ENCODE measurements around the gene THOP1. TPM values are rescaled to one million over a fixed set of nuclear protein-coding genes. Genes with fewer than 3 reads are reported as not detected.

The THOP1 gene
- total RNA-seq, 1 experiment from 2014 or later = 114 TPM

GRCh38 chr19:2756921-2757881, 28.1 kb upstream of the THOP1 start:
- Histone ChIP-seq H3K36me3 (peaks cover 37% of the 10 kb centered on the region), H3K27me3 (no peaks in the 10 kb centered on the region), H3K27ac (no peak overlapping the region), H3K4me3 (no peak overlapping the region), H3K9me3 (replicated peaks) (no peaks in the 10 kb centered on the region), H3K4me1 (no peaks in the 10 kb centered on the region)
- DNase-seq = no peak

GRCh38 chr19:2758601-2759313, 26.5 kb upstream of the THOP1 start:
- Histone ChIP-seq H3K4me1 (no peaks in the 10 kb centered on the region), H3K4me3 (no peak overlapping the region), H3K27ac (no peak overlapping the region), H3K9me3 (replicated peaks) (no peaks in the 10 kb centered on the region), H3K27me3 (no peaks in the 10 kb centered on the region), H3K36me3 (peaks cover 45% of the 10 kb centered on the region)
- DNase-seq = no peak

- H3K36me3 ChIP-seq = peaks cover 48% of the 10 kb centered on the region
- no peak for DNase-seq
- H3K4me1 ChIP-seq = no peaks in the 10 kb centered on the region
- no peak overlapping the region for H3K4me3 ChIP-seq
- H3K27me3 ChIP-seq = no peaks in the 10 kb centered on the region
- no peaks in the 10 kb centered on the region for H3K9me3 ChIP-seq (replicated peaks)
- H3K27ac ChIP-seq = no peak overlapping the region
These were observed 25.9 kb upstream of the THOP1 start for GRCh38 chr19:2759362-2759761.

- Histone ChIP-seq H3K4me1 (no peaks in the 10 kb centered on the region), H3K36me3 (peaks cover 50% of the 10 kb centered on the region), H3K9me3 (replicated peaks) (no peaks in the 10 kb centered on the region), H3K27me3 (no peaks in the 10 kb centered on the region), H3K27ac (no peak overlapping the region), H3K4me3 (no peak overlapping the region)
- DNase-seq = no peak
These were observed 25.3 kb upstream of the THOP1 start for GRCh38 chr19:2759965-2760364.

- Histone ChIP-seq H3K4me1 (no peaks in the 10 kb centered on the region), H3K27me3 (no peaks in the 10 kb centered on the region), H3K4me3 (no peak overlapping the region), H3K27ac (no peak overlapping the region), H3K9me3 (replicated peaks) (no peaks in the 10 kb centered on the region), H3K36me3 (peaks cover 51% of the 10 kb centered on the region)
- DNase-seq = no peak
These were observed 24.0 kb upstream of the THOP1 start for GRCh38 chr19:2761309-2761677.

GRCh38 chr19:2761876-2762782, 23.2 kb upstream of the THOP1 start:
- no peak for DNase-seq
- Histone ChIP-seq H3K36me3 (peaks cover 60% of the 10 kb centered on the region), H3K4me3 (no peak overlapping the region), H3K4me1 (no peaks in the 10 kb centered on the region), H3K27me3 (no peaks in the 10 kb centered on the region), H3K9me3 (replicated peaks) (no peaks in the 10 kb centered on the region), H3K27ac (no peak overlapping the region)

GRCh38 chr19:2762783-2763496, 22.4 kb upstream of the THOP1 start:
- Histone ChIP-seq H3K9me3 (replicated peaks) (no peaks in the 10 kb centered on the region), H3K27me3 (no peaks in the 10 kb centered on the region), H3K4me1 (no peaks in the 10 kb centered on the region), H3K27ac (no peak overlapping the region), H3K4me3 (no peak overlapping the region), H3K36me3 (peaks cover 60% of the 10 kb centered on the region)
- DNase-seq = no peak

GRCh38 chr19:2763687-2764086, 21.6 kb upstream of the THOP1 start:
- Histone ChIP-seq H3K27ac (no peak overlapping the region), H3K4me1 (no peaks in the 10 kb centered on the region), H3K27me3 (no peaks in the 10 kb centered on the region), H3K4me3 (no peak overlapping the region), H3K36me3 (peaks cover 58% of the 10 kb centered on the region), H3K9me3 (replicated peaks) (no peaks in the 10 kb centered on the region)
- no peak for DNase-seq

- H3K9me3 ChIP-seq (replicated peaks) = no peaks in the 10 kb centered on the region
- H3K36me3 ChIP-seq = peaks cover 52% of the 10 kb centered on the region
- H3K27ac ChIP-seq = no peak overlapping the region
- no peak overlapping the region for H3K4me3 ChIP-seq
- DNase-seq = no peak
- H3K27me3 ChIP-seq = no peaks in the 10 kb centered on the region
- no peaks in the 10 kb centered on the region for H3K4me1 ChIP-seq
These were observed 20.4 kb upstream of the THOP1 start for GRCh38 chr19:2764945-2765344.

- DNase-seq = no peak
- H3K9me3 ChIP-seq (replicated peaks) = no peaks in the 10 kb centered on the region
- H3K4me3 ChIP-seq = no peak overlapping the region
- no peak overlapping the region for H3K27ac ChIP-seq
- H3K36me3 ChIP-seq = peaks cover 49% of the 10 kb centered on the region
- no peaks in the 10 kb centered on the region for H3K27me3 ChIP-seq
- no peaks in the 10 kb centered on the region for H3K4me1 ChIP-seq
These were observed 19.9 kb upstream of the THOP1 start for GRCh38 chr19:2765376-2765775.

GRCh38 chr19:2766594-2767372, 18.5 kb upstream of the THOP1 start:
- Histone ChIP-seq H3K9me3 (replicated peaks) (no peaks in the 10 kb centered on the region), H3K36me3 (peaks cover 47% of the 10 kb centered on the region), H3K27ac (no peak overlapping the region), H3K4me3 (no peak overlapping the region), H3K4me1 (no peaks in the 10 kb centered on the region), H3K27me3 (no peaks in the 10 kb centered on the region)
- DNase-seq = no peak

GRCh38 chr19:2767688-2768087, 17.6 kb upstream of the THOP1 start:
- H3K36me3 ChIP-seq = peaks cover 47% of the 10 kb centered on the region
- H3K9me3 ChIP-seq (replicated peaks) = no peaks in the 10 kb centered on the region
- H3K4me1 ChIP-seq = no peaks in the 10 kb centered on the region
- DNase-seq = no peak
- H3K27ac ChIP-seq = no peak overlapping the region
- H3K27me3 ChIP-seq = no peaks in the 10 kb centered on the region
- no peak overlapping the region for H3K4me3 ChIP-seq

GRCh38 chr19:2768365-2769132, 16.8 kb upstream of the THOP1 start:
- Histone ChIP-seq H3K9me3 (replicated peaks) (no peaks in the 10 kb centered on the region), H3K27me3 (no peaks in the 10 kb centered on the region), H3K36me3 (peaks cover 41% of the 10 kb centered on the region), H3K4me3 (no peak overlapping the region), H3K4me1 (no peaks in the 10 kb centered on the region), H3K27ac (no peak overlapping the region)
- DNase-seq = no peak

Data from SJCRH30 (cell line).